ENCODE data around the gene OR10H3. TPM values are rescaled to one million over a fixed set of nuclear protein-coding genes. Genes with fewer than 3 reads are reported as not detected.
"Not testable (repeated sequence)": the region's sequence is repeated elsewhere in the genome, so short reads cannot be mapped to it uniquely, and the experiment has no call there.

The OR10H3 gene
- total and polyA plus RNA-seq, 2 experiments from 2014 or later = not detected

- Histone ChIP-seq H4K20me1 (ENCODE audit: insufficient read depth) (no peaks in the 10 kb centered on the region), H3K9me2 (ENCODE audit: insufficient read depth) (no peaks in the 10 kb centered on the region), H3K4me1 (ENCODE audit: insufficient read depth) (no peaks in the 10 kb centered on the region), H3K4me3 (no peak overlapping the region), H3K27ac (no peak overlapping the region), H3F3A (ENCODE audit: insufficient read depth) (no peaks in the 10 kb centered on the region), H3K4me2 (ENCODE audit: unreplicated experiment) (no peak overlapping the region), H3K27me3 (replicated peaks; ENCODE audit: insufficient read depth) (no peaks in the 10 kb centered on the region), H2AFZ (no peak overlapping the region), H3K9ac (no peak overlapping the region), H3K9me3 (ENCODE audit: low read depth) (no peaks in the 10 kb centered on the region), H3K79me2 (ENCODE audit: insufficient read depth) (no peaks in the 10 kb centered on the region), H3K36me3 (ENCODE audit: low read depth) (no peaks in the 10 kb centered on the region)
- DNase-seq = no peak
- in situ Hi-C loops (cut with MboI) = no loop called here
- no peak for TF ChIP-seq EZH2phosphoT487 (IDR thresholded peaks at IDR 0.05; ENCODE audit: insufficient read depth, low read depth)
- TF ChIP-seq EZH2 (IDR thresholded peaks at IDR 0.05; ENCODE audit: insufficient read depth, poor library complexity, severe bottlenecking) = no peak
- WGBS, 2 experiments (ENCODE audit: low coverage in 1 of 2, low lambda C conversion rate in 2 of 2, missing lambda C conversion rate in 2 of 2) = 31 to 37% methylated on average over 7 of the region's 7 CpGs
These were observed 43.0 kb downstream of the OR10H3 start for GRCh38 chr19:15780610-15781418.

- 45 to 52% methylated on average over 5 of the region's 5 CpGs for WGBS, 2 experiments (ENCODE audit: low coverage in 1 of 2, low lambda C conversion rate in 2 of 2, missing lambda C conversion rate in 2 of 2)
- H3K9ac ChIP-seq = no peak overlapping the region
- no peaks in the 10 kb centered on the region for H3K27me3 ChIP-seq (replicated peaks; ENCODE audit: insufficient read depth)
- H3F3A ChIP-seq (ENCODE audit: insufficient read depth) = no peaks in the 10 kb centered on the region
- H3K79me2 ChIP-seq (ENCODE audit: insufficient read depth) = no peaks in the 10 kb centered on the region
- in situ Hi-C loops (cut with MboI) = no loop called here
- no peak overlapping the region for H3K4me3 ChIP-seq
- H3K9me2 ChIP-seq (ENCODE audit: insufficient read depth) = no peaks in the 10 kb centered on the region
- H3K27ac ChIP-seq = no peak overlapping the region
- no peak for DNase-seq
- H3K4me2 ChIP-seq (ENCODE audit: unreplicated experiment) = no peak overlapping the region
- no peak overlapping the region for H2AFZ ChIP-seq
- no peaks in the 10 kb centered on the region for H3K4me1 ChIP-seq (ENCODE audit: insufficient read depth)
- TF ChIP-seq EZH2 (IDR thresholded peaks at IDR 0.05; ENCODE audit: insufficient read depth, poor library complexity, severe bottlenecking) (no peak), EZH2phosphoT487 (IDR thresholded peaks at IDR 0.05; ENCODE audit: insufficient read depth, low read depth) (no peak)
- H3K9me3 ChIP-seq (ENCODE audit: low read depth) = no peaks in the 10 kb centered on the region
- no peaks in the 10 kb centered on the region for H4K20me1 ChIP-seq (ENCODE audit: insufficient read depth)
- H3K36me3 ChIP-seq (ENCODE audit: low read depth) = no peaks in the 10 kb centered on the region
These were observed 43.9 kb downstream of the OR10H3 start for GRCh38 chr19:15781661-15782060.

- no peak overlapping the region for H3K27ac ChIP-seq
- no peak overlapping the region for H3K9ac ChIP-seq
- no peaks in the 10 kb centered on the region for H3K36me3 ChIP-seq (ENCODE audit: low read depth)
- no peaks in the 10 kb centered on the region for H3K9me2 ChIP-seq (ENCODE audit: insufficient read depth)
- H3K79me2 ChIP-seq (ENCODE audit: insufficient read depth) = no peaks in the 10 kb centered on the region
- no peak overlapping the region for H2AFZ ChIP-seq
- in situ Hi-C loops (cut with MboI) = no loop called here
- H3K4me2 ChIP-seq (ENCODE audit: unreplicated experiment) = no peak overlapping the region
- H3F3A ChIP-seq (ENCODE audit: insufficient read depth) = no peaks in the 10 kb centered on the region
- no peaks in the 10 kb centered on the region for H3K9me3 ChIP-seq (ENCODE audit: low read depth)
- no peaks in the 10 kb centered on the region for H3K27me3 ChIP-seq (replicated peaks; ENCODE audit: insufficient read depth)
- H3K4me3 ChIP-seq = no peak overlapping the region
- H3K4me1 ChIP-seq (ENCODE audit: insufficient read depth) = no peaks in the 10 kb centered on the region
- no peaks in the 10 kb centered on the region for H4K20me1 ChIP-seq (ENCODE audit: insufficient read depth)
- no peak for TF ChIP-seq EZH2phosphoT487 (IDR thresholded peaks at IDR 0.05; ENCODE audit: insufficient read depth, low read depth)
- no peak for TF ChIP-seq EZH2 (IDR thresholded peaks at IDR 0.05; ENCODE audit: insufficient read depth, poor library complexity, severe bottlenecking)
- WGBS, 2 experiments (ENCODE audit: low coverage in 1 of 2, low lambda C conversion rate in 2 of 2, missing lambda C conversion rate in 2 of 2) = 44 to 45% methylated on average over 3 of the region's 3 CpGs
- no peak for DNase-seq
These were observed 44.4 kb downstream of the OR10H3 start for GRCh38 chr19:15782211-15782610.

- 25 to 29% methylated on average over 7 of the region's 7 CpGs for WGBS, 2 experiments (ENCODE audit: low coverage in 1 of 2, low lambda C conversion rate in 2 of 2, missing lambda C conversion rate in 2 of 2)
- H3K27ac ChIP-seq; DNase-seq; H3K79me2 ChIP-seq (ENCODE audit: insufficient read depth); H2AFZ ChIP-seq; H3K9ac ChIP-seq; H4K20me1 ChIP-seq (ENCODE audit: insufficient read depth); in situ Hi-C loops (cut with MboI); H3K36me3 ChIP-seq (ENCODE audit: low read depth); H3K9me2 ChIP-seq (ENCODE audit: insufficient read depth); H3K9me3 ChIP-seq (ENCODE audit: low read depth); H3K4me1 ChIP-seq (ENCODE audit: insufficient read depth); H3K4me3 ChIP-seq; H3K4me2 ChIP-seq (ENCODE audit: unreplicated experiment); H3F3A ChIP-seq (ENCODE audit: insufficient read depth); H3K27me3 ChIP-seq (replicated peaks; ENCODE audit: insufficient read depth): not testable (repeated sequence)
These were observed 45.1 kb downstream of the OR10H3 start for GRCh38 chr19:15782896-15783295.
